ENCODE results near the gene KCNJ16. TPM values are rescaled to one million over a fixed set of nuclear protein-coding genes. Genes with fewer than 3 reads are reported as not detected.

Gene KCNJ16
- total and polyA plus RNA-seq, 5 experiments from 2014 or later: not detected

- H3K4me3 Mint-ChIP-seq: no peak overlapping the region
- H3K27me3 Mint-ChIP-seq: peaks cover 4 to 9% (median 6%) of the 10 kb centered on the region in 5 donors
- POLR2A ChIA-PET: no interaction called here
- H3K9me3 Mint-ChIP-seq: no peaks in the 10 kb centered on the region
- no peak for ATAC-seq
- no peaks in the 10 kb centered on the region for H3K4me1 Mint-ChIP-seq
- DNase-seq: no peak
- H3K27ac Mint-ChIP-seq: no peak overlapping the region
- H3K36me3 Mint-ChIP-seq: no peaks in the 10 kb centered on the region
Observed at GRCh38 chr17:70073310-70073709, 1.7 kb upstream of the KCNJ16 start.

DNA sequence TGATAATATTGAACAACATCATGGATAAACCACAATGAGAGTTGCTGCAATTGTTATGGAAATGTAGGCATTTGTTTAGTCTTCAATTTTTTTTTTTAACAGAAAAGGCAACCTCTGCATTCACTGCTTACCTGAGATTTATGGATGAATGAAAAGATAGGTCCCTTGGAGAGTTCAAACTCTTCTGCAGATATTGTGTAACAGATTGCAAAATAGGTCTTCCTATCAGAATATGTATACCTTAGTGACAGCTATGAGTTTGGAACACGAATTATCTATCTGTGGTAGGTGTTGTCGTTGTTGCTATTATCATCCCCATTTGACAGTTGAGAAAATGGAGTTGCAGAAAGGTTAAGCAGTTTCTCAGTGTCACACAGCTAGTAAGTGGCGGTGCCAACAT lies 1.2 kb upstream of the KCNJ16 start:
- no peak for DNase-seq
- Mint-ChIP-seq H3K9me3 (peaks cover 0 to under 1% (median 0%) of the 10 kb centered on the region in 9 donors), H3K36me3 (no peaks in the 10 kb centered on the region), H3K27me3 (peaks cover 4 to 9% (median 7%) of the 10 kb centered on the region in 5 donors), H3K4me1 (no peaks in the 10 kb centered on the region), H3K27ac (no peak overlapping the region), H3K4me3 (no peak overlapping the region)
- no peak for ATAC-seq
- POLR2A ChIA-PET: no interaction called here

GRCh38 chr17:70074236-70074830 lies 692 bp upstream of the KCNJ16 start:
- H3K4me1 Mint-ChIP-seq: no peaks in the 10 kb centered on the region
- no peak overlapping the region for H3K4me3 Mint-ChIP-seq
- DNase-seq (no peak), ATAC-seq (no peak)
- no peak overlapping the region for H3K27ac Mint-ChIP-seq
- peaks cover 0 to 2% (median 0%) of the 10 kb centered on the region in 9 donors for H3K9me3 Mint-ChIP-seq
- H3K27me3 Mint-ChIP-seq: peaks cover 4 to 10% (median 7%) of the 10 kb centered on the region in 5 donors
- H3K36me3 Mint-ChIP-seq: no peaks in the 10 kb centered on the region
- POLR2A ChIA-PET: no interaction called here

DNA sequence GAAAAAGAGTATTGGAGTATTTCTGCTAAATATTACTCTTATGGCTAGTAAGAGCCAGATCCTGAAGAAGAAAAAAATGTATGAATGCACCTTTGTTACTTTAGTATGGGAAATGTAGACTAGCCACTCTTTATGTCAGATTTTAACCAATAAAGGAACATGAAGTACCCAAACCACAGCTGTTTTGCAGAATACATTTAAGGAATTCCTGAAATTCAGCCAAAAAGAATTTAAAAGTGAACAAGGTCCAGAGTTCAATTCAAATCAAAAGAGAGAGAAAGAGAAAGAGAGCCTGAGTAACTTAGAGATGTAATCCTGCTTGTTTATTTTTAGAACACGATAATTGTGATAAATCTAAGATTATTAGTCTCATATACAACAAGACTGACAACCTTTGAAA lies 1.2 kb downstream of the KCNJ16 start:
- Mint-ChIP-seq H3K4me1 (no peaks in the 10 kb centered on the region), H3K27me3 (peaks cover 2 to 10% (median 6%) of the 10 kb centered on the region in 5 donors), H3K27ac (no peak overlapping the region), H3K4me3 (no peak overlapping the region), H3K36me3 (no peaks in the 10 kb centered on the region), H3K9me3 (peaks cover 0 to 2% (median 0%) of the 10 kb centered on the region in 9 donors)
- DNase-seq (no peak), ATAC-seq (no peak)
- POLR2A ChIA-PET: no interaction called here

DNA sequence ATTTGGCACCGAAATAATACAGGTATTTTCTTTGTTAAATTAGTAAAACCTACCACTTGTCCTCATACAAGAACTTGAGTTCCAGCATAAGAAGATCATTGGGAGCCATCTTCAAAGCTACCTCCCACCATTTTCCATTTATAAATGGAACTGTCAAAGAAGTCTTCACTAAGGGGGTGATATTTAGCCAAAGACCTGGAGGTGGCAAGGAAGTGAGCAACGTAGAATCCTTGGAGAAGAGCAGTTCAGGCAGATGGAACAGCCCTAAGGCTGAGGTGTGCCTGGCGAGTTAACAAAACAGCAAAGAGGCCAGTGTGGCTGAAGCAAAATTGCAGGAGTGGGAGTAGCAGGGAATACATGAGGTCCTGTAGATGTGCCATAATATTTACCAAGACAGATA lies 1.8 kb downstream of the KCNJ16 start:
- Mint-ChIP-seq H3K36me3 (no peaks in the 10 kb centered on the region), H3K27ac (no peak overlapping the region), H3K27me3 (peaks cover 2 to 13% (median 6%) of the 10 kb centered on the region in 5 donors), H3K9me3 (peaks cover 0 to 2% (median 0%) of the 10 kb centered on the region in 9 donors), H3K4me3 (no peak overlapping the region), H3K4me1 (no peaks in the 10 kb centered on the region)
- POLR2A ChIA-PET: no interaction called here
- DNase-seq (no peak), ATAC-seq (no peak)

DNA sequence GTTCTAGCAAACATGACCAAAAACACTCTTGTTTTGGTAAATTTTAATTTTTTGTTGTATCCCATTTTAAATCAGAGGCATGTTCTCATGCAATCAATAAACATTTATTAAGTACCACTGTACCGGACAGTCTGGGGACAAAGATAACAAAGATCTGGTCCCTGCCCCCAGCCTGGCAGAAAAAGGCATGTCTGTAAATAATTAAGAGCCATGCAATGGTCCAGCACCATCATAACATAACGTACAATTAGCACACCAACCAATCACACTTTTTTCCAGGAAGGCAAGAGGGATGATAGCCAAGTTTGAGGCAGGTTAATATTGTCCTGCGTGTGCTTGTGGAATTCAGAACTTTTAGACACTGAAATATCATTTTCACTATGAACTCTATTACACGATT lies 3.5 kb downstream of the KCNJ16 start:
- peaks cover 0 to 2% (median 0%) of the 10 kb centered on the region in 9 donors for H3K9me3 Mint-ChIP-seq
- no peaks in the 10 kb centered on the region for H3K4me1 Mint-ChIP-seq
- H3K27me3 Mint-ChIP-seq: peaks cover under 1 to 13% (median 3%) of the 10 kb centered on the region in 5 donors
- no peak overlapping the region for H3K4me3 Mint-ChIP-seq
- H3K27ac Mint-ChIP-seq: no peak overlapping the region
- no peak for DNase-seq
- no peak for ATAC-seq
- POLR2A ChIA-PET: no interaction called here
- no peaks in the 10 kb centered on the region for H3K36me3 Mint-ChIP-seq

- ATAC-seq (no peak), DNase-seq (no peak)
- Mint-ChIP-seq H3K9me3 (peaks cover 0 to 2% (median 0%) of the 10 kb centered on the region in 9 donors), H3K4me3 (no peak overlapping the region), H3K27ac (no peak overlapping the region), H3K4me1 (no peaks in the 10 kb centered on the region), H3K36me3 (no peaks in the 10 kb centered on the region), H3K27me3 (peaks cover 0 to 13% (median 2%) of the 10 kb centered on the region in 5 donors)
- POLR2A ChIA-PET: no interaction called here
Observed at GRCh38 chr17:70078994-70079531, 4.0 kb downstream of the KCNJ16 start.

DNA sequence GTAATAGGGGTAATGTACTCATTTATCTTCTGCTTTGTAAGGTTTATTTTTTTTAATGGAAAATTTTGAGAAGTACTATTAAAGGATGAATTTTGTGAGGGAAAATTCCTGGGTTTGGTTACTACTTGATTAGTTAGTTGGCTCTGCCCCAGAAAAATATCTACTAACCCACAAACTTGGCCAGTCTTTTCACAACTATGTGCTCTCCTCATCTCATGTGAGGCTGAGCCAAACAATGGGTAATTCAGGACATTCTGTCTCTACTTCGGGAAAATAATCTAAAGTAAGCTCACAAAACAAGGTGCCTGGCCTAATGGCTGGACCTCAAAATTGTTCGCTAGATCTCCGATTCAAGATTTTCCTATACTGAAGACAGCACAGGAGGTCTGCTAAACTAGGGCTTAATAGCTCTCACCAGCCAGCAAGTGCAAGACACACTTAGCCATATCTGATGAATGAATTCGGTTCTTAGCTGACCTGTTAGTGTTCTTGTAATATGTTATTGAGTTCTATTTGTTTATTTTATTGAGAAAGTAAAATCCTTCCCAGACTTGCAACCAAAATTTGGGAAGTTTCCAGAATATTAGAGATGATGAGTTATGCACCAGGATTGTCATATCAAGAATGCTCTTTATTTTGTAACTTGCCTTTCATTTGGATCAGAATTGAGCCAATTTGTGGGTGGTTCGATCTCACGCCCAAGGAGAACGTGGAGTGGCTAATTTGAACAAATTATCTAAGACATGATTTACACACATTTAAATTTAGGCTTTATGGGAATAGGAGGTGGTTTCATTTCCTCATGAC lies 5.7 kb downstream of the KCNJ16 start:
- no peaks in the 10 kb centered on the region for H3K4me1 Mint-ChIP-seq
- no peak overlapping the region for H3K27ac Mint-ChIP-seq
- no peak overlapping the region for H3K4me3 Mint-ChIP-seq
- ATAC-seq (no peak), DNase-seq (no peak)
- peaks cover 0 to 2% (median 0%) of the 10 kb centered on the region in 9 donors for H3K9me3 Mint-ChIP-seq
- POLR2A ChIA-PET: no interaction called here
- no peaks in the 10 kb centered on the region for H3K36me3 Mint-ChIP-seq
- H3K27me3 Mint-ChIP-seq: peaks cover 0 to 7% (median 0%) of the 10 kb centered on the region in 5 donors

- Mint-ChIP-seq H3K4me3 (no peak overlapping the region), H3K9me3 (peaks cover 0 to 2% (median 0%) of the 10 kb centered on the region in 9 donors), H3K27me3 (peaks cover 0 to 7% (median 0%) of the 10 kb centered on the region in 5 donors), H3K27ac (no peak overlapping the region), H3K36me3 (no peaks in the 10 kb centered on the region), H3K4me1 (no peaks in the 10 kb centered on the region)
- ATAC-seq (no peak), DNase-seq (no peak)
- POLR2A ChIA-PET: no interaction called here
Observed at GRCh38 chr17:70081885-70082284, 6.9 kb downstream of the KCNJ16 start.

DNA sequence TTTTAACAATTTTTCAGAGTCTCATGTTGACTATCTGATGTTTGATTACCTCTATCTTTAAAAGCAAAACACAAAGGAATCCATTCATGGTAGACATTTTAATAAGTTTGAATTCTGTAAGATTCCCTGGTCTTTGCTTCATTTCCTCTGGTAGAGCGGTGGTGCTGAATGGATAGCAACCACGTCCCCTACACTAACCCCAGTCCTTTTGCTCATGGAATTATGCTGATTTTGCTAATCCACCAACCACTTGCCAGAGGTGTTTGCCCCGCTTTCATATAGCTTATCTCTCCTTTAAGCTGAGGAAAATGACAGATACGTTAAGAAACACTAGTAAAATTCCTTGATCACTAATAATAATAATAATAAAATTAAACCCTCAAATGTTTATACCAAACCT lies 9.5 kb downstream of the KCNJ16 start:
- H3K36me3 Mint-ChIP-seq: no peaks in the 10 kb centered on the region
- peaks cover 0 to 3% (median 2%) of the 10 kb centered on the region in 5 donors for H3K27me3 Mint-ChIP-seq
- H3K9me3 Mint-ChIP-seq: no peaks in the 10 kb centered on the region
- no peak for DNase-seq
- no peak overlapping the region for H3K27ac Mint-ChIP-seq
- no peaks in the 10 kb centered on the region for H3K4me1 Mint-ChIP-seq
- no peak overlapping the region for H3K4me3 Mint-ChIP-seq
- POLR2A ChIA-PET: no interaction called here
- no peak for ATAC-seq

DNA sequence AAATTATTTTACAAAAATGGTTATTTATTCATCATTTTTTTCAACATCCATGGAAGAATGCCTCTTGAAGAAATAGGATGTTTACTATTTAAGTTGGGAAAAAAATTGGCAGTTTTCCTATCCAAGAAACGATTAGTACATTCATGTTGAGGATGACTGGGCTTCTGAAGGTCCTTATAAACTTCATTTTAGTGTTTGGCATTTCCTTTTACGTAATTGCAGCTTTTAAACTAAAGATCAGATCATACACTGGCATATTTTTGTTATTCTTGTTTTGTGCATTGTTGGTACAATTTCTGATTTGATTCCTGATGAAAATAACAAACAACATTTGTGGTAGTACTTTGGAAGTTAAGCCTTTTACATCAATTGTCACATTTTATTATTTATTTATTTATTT lies 11.5 kb downstream of the KCNJ16 start:
- Mint-ChIP-seq H3K9me3 (peaks cover 0 to 7% (median 0%) of the 10 kb centered on the region in 9 donors), H3K27ac (no peak overlapping the region), H3K4me3 (no peak overlapping the region), H3K4me1 (no peaks in the 10 kb centered on the region), H3K36me3 (no peaks in the 10 kb centered on the region), H3K27me3 (peaks cover 0 to 4% (median under 1%) of the 10 kb centered on the region in 5 donors)
- ATAC-seq (no peak), DNase-seq (no peak)
- POLR2A ChIA-PET: no interaction called here

- Mint-ChIP-seq H3K4me3 (no peak overlapping the region), H3K27ac (no peak overlapping the region)
Observed at GRCh38 chr17:70089513-70090148, 14.6 kb downstream of the KCNJ16 start.

GRCh38 chr17:70091005-70091568 lies 16.1 kb downstream of the KCNJ16 start:
- Mint-ChIP-seq H3K4me1 (no peaks in the 10 kb centered on the region), H3K27me3 (peaks cover 0 to 4% (median 0%) of the 10 kb centered on the region in 5 donors), H3K9me3 (peaks cover 0 to 8% (median 0%) of the 10 kb centered on the region in 9 donors), H3K4me3 (no peak overlapping the region), H3K36me3 (no peaks in the 10 kb centered on the region), H3K27ac (no peak overlapping the region)
- DNase-seq (no peak), ATAC-seq (no peak)
- POLR2A ChIA-PET: no interaction called here

More at GRCh38 chr17:70089513-70090148, 14.6 kb downstream of the KCNJ16 start:
- peaks cover 0 to 8% (median 0%) of the 10 kb centered on the region in 9 donors for H3K9me3 Mint-ChIP-seq
- H3K4me1 Mint-ChIP-seq: no peaks in the 10 kb centered on the region
- DNase-seq (no peak), ATAC-seq (no peak)
- peaks cover 0 to 4% (median 0%) of the 10 kb centered on the region in 5 donors for H3K27me3 Mint-ChIP-seq
- no peaks in the 10 kb centered on the region for H3K36me3 Mint-ChIP-seq
- POLR2A ChIA-PET: no interaction called here

Data from naive thymus-derived CD8-positive, alpha-beta T cell (primary cell).